ENCODE results near the gene LIPT1. TPM values are rescaled to one million over a fixed set of nuclear protein-coding genes. Genes with fewer than 3 reads are reported as not detected.

LIPT1 gene
- 3.9 TPM for total RNA-seq

- Histone ChIP-seq H3K4me1 (peaks cover 33% of the 10 kb centered on the region), H3K27me3 (no peaks in the 10 kb centered on the region), H3K27ac (peak within 1 kb of the TSS; percentile 76), H3K36me3 (no peaks in the 10 kb centered on the region), H3K9me3 (no peaks in the 10 kb centered on the region), H3K4me3 (peak within 1 kb of the TSS; percentile 53 to 89)
- TF ChIP-seq POLR2A (IDR thresholded peaks at IDR 0.05): peak in 1 of 2 donors; percentile 81
- peak; percentile 98 for TF ChIP-seq POLR2AphosphoS5 (IDR thresholded peaks at IDR 0.05; ENCODE audit: insufficient read depth in 1 of 2, low read depth in 1 of 2)
- no peak for TF ChIP-seq CTCF (IDR thresholded peaks at IDR 0.05)
- peak in 1 of 2 donors; percentile 95 for DNase-seq (ENCODE audit: extremely low spot score in 2 of 2)
- intact Hi-C loops (cut with DNase I): no loop called here
These were observed at the start of gene LIPT1, which contains the start of gene TSGA10 for GRCh38 chr2:99154643-99155536. Gene LIPT1, plus strand, starts transcription at chr2:99154967. Its CDS starts 6,991 bp downstream, at chr2:99161958. Gene TSGA10, minus strand, starts transcription at chr2:99154942. Its CDS starts 45,503 bp downstream, at chr2:99109439.

GRCh38 chr2:99106913-99107312 is 47.9 kb upstream of the LIPT1 start:
- no peak for TF ChIP-seq POLR2AphosphoS5 (IDR thresholded peaks at IDR 0.05; ENCODE audit: insufficient read depth in 1 of 2, low read depth in 1 of 2)
- TF ChIP-seq POLR2A (IDR thresholded peaks at IDR 0.05): no peak
- TF ChIP-seq CTCF (IDR thresholded peaks at IDR 0.05): no peak
- intact Hi-C loops (cut with DNase I): no loop called here

GRCh38 chr2:99111236-99111635 is 43.5 kb upstream of the LIPT1 start:
- H3K4me1 ChIP-seq: no peaks in the 10 kb centered on the region
- H3K27ac ChIP-seq: no peak overlapping the region
- no peaks in the 10 kb centered on the region for H3K9me3 ChIP-seq
- H3K27me3 ChIP-seq: no peaks in the 10 kb centered on the region
- no peaks in the 10 kb centered on the region for H3K36me3 ChIP-seq
- no peak for TF ChIP-seq POLR2A (IDR thresholded peaks at IDR 0.05)
- no peak for TF ChIP-seq CTCF (IDR thresholded peaks at IDR 0.05)
- TF ChIP-seq POLR2AphosphoS5 (IDR thresholded peaks at IDR 0.05; ENCODE audit: insufficient read depth in 1 of 2, low read depth in 1 of 2): no peak
- H3K4me3 ChIP-seq: no peak overlapping the region
- intact Hi-C loops (cut with DNase I): no loop called here
- DNase-seq (ENCODE audit: extremely low spot score in 2 of 2): no peak

More at GRCh38 chr2:99106913-99107312, 47.9 kb upstream of the LIPT1 start:
- no peak overlapping the region for H3K27ac ChIP-seq
- H3K4me1 ChIP-seq: no peaks in the 10 kb centered on the region
- H3K27me3 ChIP-seq: no peaks in the 10 kb centered on the region
- H3K9me3 ChIP-seq: no peaks in the 10 kb centered on the region
- no peak overlapping the region for H3K4me3 ChIP-seq
- no peak for DNase-seq (ENCODE audit: extremely low spot score in 2 of 2)
- H3K36me3 ChIP-seq: no peaks in the 10 kb centered on the region

GRCh38 chr2:99111945-99112344 is 42.8 kb upstream of the LIPT1 start:
- H3K27ac ChIP-seq: no peak overlapping the region
- no peak for DNase-seq (ENCODE audit: extremely low spot score in 2 of 2)
- intact Hi-C loops (cut with DNase I): no loop called here
- no peaks in the 10 kb centered on the region for H3K36me3 ChIP-seq
- H3K4me3 ChIP-seq: no peak overlapping the region
- TF ChIP-seq POLR2AphosphoS5 (IDR thresholded peaks at IDR 0.05; ENCODE audit: insufficient read depth in 1 of 2, low read depth in 1 of 2) (no peak), POLR2A (IDR thresholded peaks at IDR 0.05) (no peak), CTCF (IDR thresholded peaks at IDR 0.05) (no peak)
- H3K27me3 ChIP-seq: no peaks in the 10 kb centered on the region
- H3K4me1 ChIP-seq: no peaks in the 10 kb centered on the region
- H3K9me3 ChIP-seq: no peaks in the 10 kb centered on the region

- intact Hi-C loops (cut with DNase I): no loop called here
- TF ChIP-seq POLR2A (IDR thresholded peaks at IDR 0.05): no peak
- TF ChIP-seq POLR2AphosphoS5 (IDR thresholded peaks at IDR 0.05; ENCODE audit: insufficient read depth in 1 of 2, low read depth in 1 of 2): no peak
- no peak for TF ChIP-seq CTCF (IDR thresholded peaks at IDR 0.05)
These were observed 42.1 kb upstream of the LIPT1 start for GRCh38 chr2:99112617-99113016.

More at GRCh38 chr2:99112617-99113016, 42.1 kb upstream of the LIPT1 start:
- Histone ChIP-seq H3K27me3 (no peaks in the 10 kb centered on the region), H3K9me3 (no peaks in the 10 kb centered on the region), H3K4me1 (no peaks in the 10 kb centered on the region), H3K36me3 (no peaks in the 10 kb centered on the region), H3K4me3 (no peak overlapping the region), H3K27ac (no peak overlapping the region)
- DNase-seq (ENCODE audit: extremely low spot score in 2 of 2): no peak

Data from vagina (tissue), 2 donors.